PC-9 (cell line): ENCODE data around the gene AGRP.

Experiments used
- EZH2 ChIP-seq: fragments of 200-600 bp; sonication (generic); IDR thresholded peaks from 2 replicates; pipeline ENCODE4 v1.8.0; 2017; ENCODE audit warnings: antibody characterized with exemption, low read depth
- TF ChIP-seq, protein P1 (sequence below): fragments of 200-600 bp; sonication (generic); conservative IDR thresholded peaks from 2 replicates; pipeline ENCODE4 v1.6.1; 2017; ENCODE audit warnings: mixed run types, antibody characterized with exemption, mild to moderate bottlenecking, moderate library complexity

DNA sequence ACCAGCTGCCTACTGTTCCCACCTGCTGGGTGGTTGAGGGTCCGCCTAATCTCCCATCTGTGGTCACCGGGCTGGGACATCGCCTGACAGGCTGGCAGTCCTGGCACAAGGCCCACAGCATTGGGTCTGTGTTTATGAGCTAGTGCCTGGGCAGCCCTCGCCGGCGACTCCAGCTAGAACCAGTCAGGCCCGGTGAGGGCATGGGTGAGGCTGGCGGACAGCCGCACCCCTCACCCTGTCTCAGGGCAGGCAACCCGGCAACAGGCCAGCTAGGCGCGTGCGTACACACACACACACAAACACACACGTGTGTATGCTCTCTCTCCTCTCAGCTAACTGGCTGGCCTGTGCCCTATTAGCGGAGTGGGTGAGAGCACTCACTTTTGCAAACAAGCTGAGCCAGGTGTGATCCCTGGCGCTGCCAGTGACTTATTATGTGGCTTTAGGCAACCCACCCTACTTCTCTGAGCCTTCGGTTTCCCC lies 42.0 kb downstream of the AGRP start:
- TF ChIP-seq, protein P1, sequence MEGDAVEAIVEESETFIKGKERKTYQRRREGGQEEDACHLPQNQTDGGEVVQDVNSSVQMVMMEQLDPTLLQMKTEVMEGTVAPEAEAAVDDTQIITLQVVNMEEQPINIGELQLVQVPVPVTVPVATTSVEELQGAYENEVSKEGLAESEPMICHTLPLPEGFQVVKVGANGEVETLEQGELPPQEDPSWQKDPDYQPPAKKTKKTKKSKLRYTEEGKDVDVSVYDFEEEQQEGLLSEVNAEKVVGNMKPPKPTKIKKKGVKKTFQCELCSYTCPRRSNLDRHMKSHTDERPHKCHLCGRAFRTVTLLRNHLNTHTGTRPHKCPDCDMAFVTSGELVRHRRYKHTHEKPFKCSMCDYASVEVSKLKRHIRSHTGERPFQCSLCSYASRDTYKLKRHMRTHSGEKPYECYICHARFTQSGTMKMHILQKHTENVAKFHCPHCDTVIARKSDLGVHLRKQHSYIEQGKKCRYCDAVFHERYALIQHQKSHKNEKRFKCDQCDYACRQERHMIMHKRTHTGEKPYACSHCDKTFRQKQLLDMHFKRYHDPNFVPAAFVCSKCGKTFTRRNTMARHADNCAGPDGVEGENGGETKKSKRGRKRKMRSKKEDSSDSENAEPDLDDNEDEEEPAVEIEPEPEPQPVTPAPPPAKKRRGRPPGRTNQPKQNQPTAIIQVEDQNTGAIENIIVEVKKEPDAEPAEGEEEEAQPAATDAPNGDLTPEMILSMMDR: no peak
- TF ChIP-seq EZH2: no peak
